Measurements from ENCODE around the gene C20orf144.

C20orf144 gene

DNA sequence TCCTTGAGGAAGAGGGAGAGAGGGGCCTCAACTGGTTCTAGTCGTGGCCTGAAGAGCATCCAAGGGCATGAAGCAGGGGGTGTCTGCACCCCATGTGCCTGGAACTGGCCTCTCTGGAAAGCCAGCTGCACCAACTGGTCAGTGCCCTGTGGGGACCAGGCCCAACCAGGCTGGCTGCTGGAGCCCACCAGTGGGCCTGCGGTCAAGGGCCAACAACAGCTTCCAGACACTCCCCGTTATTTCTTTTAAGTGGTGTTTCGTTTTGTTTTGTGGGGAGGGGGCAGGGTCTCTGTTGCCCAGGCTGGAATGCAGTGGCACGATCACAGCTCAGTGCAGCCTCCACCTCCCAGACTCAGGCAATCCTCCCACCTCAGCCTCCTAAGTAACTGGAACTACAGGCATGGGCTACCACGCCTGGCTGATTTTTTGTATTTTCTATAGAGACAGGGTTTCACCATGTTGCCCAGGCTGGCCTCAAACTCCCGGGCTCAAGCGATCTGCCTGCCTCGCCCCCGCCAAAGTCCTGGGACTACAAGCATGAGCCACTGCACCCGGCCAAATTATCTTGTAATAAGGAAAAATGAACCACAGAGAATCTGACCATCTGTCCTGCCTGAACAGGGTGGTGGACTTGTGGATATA lies 11.9 kb upstream of the C20orf144 start:
- DNase-seq: peak; percentile 6

DNA sequence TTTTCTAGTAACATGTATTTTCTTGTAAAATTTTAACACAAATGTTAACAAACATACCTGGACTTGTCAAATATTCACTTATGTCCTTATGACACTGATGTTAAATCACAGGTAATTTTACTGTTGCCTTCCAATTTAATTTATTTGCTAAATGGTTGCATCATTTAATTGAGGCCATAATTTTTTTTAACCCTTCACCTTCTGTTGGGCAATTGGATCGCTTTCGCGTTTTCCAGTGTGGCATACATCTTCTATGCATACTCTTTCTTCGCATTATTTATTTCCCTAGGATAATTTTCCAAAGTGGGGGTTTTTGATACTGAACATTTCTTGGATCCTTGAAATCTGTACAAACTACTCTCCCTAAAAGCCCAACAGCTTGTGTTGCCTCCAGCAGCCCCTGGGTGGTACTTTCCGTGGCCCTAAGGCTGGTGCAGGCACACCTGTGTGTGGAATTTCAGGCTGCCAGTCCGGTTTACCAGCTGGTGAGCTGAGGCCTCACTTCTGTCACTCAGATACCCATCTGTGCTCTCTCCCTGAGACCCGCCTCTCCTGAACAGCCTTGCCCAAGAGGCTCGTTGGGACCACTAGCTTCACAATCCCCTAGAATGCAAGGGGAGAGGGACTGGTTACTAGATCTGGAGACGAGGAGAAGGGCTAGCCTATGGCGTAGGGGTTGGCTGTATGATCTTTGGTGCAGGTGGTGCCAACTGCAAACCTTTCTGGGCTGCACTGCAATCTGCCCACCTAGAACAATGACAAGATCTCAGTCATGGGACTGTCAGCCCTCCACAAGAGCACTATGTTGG lies 11.2 kb upstream of the C20orf144 start:
- DNase-seq: peak; percentile 15

DNA sequence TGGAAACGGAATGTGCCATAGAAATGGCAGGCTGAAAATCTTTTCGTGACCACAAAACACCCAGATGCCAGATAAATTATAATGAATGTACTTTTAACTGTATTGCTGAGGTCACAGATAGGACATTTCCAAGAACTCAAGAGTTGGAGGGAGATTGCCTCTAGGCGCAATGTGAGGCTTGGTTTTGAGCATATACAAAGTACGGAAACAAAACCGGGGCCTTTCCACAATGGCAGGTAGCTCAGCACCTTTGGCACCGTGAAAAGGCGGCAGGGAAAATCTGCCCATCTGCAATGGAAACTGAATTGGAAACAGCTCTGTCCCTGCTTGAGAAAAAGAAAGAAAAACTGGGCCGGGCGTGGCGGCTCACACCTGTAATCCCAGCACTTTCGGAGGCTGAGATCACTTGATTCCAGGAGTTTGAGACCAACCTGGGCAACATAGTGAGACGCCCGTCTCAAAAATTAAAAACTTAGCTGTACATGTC lies 10.5 kb upstream of the C20orf144 start:
- no peak for DNase-seq

DNA sequence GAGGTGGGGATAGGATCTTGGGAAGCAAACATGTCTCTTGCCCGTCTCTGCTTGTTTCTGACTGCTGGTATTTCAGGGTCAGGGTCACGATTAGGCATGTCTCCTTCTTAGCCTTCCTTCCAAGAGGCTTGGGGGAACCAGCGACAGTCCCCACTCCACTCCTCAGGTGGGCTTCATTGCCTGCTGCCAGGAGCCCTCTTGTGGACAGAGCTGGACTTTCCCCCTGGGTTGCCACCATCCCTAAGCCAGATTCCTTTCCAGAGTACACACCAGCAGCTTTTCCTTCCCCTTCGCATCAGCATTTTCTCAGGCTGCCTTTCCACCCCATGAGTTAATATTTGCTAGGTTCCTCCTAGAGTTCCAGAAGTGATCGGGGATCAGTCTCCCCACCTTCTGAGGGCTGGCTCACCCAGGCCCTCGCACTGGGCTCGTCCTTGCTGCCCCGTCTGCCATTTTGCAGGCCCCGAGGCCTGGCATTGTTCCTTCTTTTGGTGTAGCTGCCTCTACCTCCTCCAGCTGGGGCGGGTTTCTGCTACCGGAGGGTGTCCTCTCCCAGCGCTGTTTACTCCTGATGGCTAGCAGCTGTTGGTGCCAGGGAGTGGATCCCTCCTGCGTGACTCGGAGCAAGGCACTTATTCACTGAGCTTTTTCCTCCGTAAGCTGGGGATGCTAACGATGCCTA lies 8.8 kb upstream of the C20orf144 start:
- peak; percentile 85 for DNase-seq

DNA sequence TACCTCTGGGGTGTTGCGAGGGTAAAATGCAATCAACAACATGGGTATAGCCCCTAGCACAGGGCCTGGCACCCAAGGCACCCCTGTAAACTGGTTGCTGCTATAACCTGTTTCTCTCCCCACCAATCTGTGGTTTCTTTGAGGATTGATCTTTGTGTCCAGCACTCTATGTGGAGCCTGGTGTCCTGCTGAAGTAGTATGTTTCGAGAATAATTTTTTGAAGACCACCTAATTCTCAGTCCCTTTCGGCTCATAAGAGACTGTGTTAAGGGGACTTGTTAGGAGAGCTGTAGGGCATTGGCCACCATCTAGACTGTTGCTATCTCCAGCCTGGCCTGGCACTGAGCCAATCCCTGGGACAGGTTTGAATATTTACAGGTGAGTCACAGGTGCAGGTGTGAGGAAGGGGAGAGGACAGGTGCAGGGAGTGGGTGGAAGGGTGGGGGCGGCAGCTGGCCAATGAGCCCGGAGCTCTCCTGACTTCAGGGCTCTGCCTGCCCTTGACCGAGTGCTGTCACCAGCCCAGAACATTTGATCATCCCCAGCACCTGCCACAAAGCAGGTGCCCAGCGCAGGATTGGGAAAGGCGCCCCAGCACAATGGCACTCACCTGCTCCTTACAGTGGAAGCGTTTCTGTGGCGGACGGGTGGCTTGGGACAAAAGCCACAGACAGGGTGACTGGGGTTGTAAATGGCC lies 8.1 kb upstream of the C20orf144 start:
- DNase-seq: peak; percentile 6

DNA sequence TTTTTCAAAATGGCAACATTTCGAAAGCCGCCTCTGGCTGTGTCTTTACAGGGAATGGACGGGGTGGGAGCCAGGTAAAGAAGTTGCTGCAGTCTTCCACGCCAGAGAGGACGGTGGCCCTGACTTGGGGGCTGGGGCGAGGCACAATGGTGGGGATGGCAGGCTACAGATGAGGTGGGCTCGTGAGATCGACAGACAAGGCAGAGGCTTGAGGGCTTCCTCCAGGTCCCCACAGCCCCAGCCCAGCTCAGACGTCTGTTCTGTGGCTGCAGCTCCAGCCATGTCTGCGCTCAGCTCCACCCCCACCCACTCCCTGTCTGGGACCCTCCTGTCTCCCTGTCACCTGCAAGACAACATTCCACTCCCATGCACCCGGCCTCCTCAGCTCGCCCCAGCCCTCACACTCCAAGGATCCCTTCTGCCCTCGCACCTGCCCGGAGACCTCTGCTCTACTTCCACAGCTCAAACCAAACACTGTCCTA lies 7.4 kb upstream of the C20orf144 start:
- peak; percentile 11 for DNase-seq

DNA sequence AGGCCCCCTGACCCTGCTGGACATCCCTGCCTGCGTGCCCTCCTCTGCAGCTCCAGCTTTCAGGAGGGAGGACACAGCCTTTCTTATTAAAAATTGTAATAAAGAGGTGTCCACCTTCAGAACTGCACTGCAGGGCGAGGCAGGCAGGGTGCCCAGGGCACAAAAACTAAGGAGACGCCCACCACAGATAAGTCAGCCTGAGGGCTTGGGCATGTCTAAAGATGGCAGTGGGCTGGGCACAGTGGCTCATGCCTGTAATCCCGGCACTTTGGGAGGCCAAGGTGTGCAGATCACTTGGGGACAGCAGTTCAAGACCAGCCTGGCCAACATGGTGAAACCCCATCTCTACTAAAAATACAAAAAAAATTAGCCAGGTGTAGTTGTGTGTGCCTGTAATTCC lies 7.0 kb upstream of the C20orf144 start:
- peak; percentile 2 for DNase-seq

DNA sequence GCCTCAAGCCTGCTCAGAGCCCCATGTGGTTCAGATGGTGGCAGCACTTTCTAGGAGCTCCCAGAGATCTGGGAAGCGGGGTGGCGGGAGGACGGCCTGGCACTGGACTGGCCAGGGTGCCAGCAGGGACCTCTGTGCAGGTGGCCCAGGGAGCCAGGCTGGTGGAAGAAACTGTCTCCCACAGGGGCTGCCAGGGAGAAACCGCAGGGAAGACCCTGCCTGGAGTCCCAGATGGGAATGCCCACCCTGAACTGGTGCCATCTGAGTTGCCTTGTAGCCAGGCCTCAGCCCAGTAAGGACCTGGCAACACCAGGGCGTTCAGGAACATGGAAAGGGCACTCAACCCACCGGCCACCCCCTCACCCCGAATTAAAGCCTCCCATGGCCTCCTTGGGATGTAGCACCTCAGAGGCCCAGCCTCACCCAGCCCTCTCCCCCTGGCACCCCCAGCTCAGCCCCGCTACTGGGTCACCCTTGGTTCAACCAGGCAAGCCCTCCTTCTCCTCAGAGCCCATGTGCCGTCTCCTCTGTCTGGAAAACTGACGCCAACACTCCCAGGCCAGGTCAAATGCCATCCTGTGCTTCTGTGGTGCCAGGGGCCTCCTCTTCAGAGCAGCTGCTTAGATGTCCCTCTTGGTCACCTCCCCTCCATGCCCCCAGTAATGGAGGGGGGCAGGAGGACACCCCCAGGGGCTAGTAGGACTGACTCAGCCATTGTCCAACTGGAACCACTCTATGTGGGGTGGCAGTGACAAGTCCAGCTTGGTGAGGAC lies 5.9 kb upstream of the C20orf144 start:
- DNase-seq: no peak

DNA sequence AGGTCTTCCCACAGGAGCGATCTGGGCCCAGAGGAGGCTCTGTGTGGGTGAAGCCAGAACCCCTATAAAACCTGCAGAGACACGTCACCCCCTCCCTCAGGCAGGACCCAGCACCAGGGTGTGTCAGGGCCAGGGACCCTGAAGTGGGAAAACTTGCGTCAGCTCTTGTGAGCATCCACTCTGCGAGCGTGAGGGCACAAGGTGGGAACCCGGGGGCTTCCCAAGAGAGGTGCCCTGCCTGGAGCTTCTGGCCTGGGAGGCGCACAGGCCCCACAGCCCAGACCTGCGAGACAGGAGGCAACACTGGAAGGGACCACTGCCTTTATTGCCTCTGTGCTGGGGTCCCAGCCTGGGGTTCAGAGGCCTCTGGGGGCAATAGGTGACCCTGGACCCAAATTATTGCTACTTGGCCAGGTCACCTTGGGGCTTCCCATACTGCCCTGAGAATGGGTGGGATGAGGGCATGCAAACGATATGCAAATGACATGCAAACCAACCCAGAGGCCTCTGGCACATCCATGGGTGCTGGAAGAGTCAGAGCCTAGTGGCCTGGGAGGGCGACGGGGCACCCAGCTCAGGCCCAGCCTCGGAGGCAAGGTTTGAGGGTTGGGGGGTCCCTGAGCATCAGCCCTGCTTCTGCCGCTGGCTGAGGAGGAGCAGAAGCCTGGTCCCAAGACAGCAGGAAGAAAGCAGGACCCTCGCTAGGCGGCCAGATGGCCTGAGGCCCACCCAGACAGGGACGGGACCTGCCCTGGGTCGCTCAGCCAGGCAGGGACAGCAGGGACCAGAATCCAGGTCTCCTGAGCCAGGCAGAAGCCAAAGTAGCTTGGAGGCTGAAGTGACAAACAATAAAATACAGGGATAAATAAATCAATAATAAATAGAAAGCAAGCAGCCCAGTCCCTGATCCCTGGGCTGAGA lies 5.1 kb upstream of the C20orf144 start:
- peak; percentile 7 for DNase-seq

DNA sequence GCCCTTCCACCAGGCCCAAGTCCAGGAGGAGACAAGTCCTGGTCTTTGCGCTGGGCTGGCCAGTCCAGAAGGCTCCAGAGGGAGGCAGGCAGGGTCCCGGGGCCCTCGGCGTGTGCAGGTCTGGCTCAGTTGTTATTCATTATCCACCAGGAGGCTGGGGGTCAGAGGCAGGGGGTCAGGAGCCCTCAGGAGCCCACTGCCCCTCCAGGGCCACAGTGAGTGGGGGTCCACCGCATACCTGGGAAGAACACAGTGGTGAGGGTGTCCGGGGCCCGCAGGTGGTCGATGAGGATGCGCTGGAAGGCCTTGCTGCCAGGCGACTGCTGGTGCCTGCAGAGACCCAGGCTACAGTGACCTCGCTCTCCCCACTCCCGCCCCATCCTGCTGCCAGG lies 4.4 kb upstream of the C20orf144 start:
- no peak for DNase-seq

DNA sequence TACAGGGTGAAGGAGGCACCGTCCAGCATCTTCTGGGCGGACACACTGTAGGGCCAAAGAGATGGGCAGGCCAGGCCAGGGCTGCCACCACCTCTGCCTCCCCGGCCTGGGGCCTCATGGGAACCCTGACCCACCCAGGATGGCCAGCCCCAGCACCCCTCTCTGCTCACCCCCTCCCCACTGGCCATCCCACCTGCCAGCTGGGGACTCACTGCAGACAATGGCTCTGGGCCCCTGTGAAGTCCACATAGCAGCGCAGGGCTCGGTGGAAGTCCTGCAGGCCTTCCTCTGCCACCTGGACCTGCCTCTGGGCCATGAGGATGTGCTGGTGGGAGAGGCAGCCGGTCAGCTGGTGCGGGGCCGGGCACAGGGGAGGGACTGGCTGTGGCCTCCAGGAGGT lies 3.6 kb upstream of the C20orf144 start:
- no peak for DNase-seq

DNA sequence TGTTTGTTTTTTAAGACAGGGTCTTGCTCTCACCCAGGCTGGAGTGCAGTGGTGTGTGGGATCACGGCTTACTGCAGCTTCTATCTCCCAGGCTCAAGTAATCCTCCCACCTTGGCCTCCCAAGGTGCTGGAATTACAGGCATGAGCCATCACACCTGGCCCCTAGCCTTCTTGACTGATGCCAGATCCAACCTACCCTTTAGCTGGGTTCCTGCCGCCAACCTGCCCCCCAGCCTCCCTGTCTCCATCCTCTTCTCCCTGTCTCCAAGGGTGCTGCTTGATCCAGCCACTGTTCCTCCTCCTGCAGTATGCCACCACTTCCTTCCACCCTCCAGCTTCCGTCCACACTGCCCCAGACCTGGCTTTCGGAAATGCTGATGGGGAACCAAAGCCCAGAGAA lies 3.2 kb upstream of the C20orf144 start:
- no peak for DNase-seq

DNA sequence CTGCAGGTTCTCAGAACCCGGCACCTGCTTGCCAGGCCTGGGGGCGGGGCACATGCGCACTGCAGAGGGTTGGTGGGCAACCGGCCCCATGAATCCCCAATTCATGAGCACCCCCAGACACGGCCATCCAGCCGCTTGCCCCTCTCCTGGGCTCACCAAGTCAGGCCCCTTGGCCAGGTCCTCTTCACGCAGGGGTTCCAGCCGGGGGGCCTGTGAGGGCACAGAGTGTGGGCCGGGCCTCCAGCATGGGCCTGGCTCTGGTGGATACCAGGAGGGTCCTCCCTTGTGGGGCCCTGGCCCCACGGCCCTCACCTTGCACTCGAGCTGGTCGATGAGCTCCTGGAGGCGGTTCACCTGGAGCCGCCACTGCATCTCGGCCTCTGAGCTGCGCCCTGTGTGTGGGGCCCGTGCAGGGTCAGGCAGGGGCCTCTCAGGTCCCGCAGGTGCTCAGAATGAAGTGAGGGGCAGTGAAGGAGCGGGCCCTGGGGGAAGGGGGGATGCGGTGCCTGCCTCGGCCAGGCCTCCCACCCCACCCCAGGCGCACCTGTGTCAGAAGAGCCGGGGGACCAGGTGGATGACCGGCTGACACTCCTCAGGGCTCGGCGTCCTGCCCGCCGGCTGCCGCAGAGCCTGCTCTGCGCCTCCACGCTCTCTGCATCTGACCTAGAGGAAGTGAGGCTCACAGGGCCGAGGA lies 2.6 kb upstream of the C20orf144 start:
- no peak for DNase-seq

DNA sequence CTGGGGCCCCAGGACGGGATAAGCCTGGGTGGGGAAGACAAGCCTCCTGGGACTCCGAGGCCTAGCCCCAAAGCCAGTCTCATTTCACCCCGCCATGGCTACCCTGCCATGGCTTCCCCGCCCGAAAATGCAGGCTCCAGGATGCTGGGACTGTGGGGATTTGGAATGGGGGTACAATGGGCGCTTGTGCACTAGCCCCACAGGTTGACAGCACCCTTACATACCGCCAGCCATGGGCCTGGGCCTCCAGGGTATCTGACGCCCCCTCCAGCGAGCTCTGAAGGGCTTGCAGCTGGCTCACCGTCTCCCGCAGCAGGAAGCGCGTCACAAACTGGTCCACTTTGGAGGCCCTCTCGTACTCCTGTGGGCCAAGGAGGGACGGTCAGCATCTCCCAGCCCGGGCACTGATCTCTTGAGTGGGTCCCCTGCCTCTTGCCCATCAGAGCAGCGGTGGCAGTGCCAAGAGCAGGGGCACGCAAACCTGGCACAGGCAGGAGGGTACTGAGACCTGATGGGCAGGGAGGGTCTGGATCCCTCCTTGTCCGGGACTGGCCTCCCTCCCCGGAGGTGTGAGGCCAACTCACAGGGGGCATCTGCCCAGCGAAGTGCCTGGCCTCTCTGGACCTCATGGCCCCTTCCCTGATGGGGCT lies 2.0 kb upstream of the C20orf144 start:
- DNase-seq: no peak

DNA sequence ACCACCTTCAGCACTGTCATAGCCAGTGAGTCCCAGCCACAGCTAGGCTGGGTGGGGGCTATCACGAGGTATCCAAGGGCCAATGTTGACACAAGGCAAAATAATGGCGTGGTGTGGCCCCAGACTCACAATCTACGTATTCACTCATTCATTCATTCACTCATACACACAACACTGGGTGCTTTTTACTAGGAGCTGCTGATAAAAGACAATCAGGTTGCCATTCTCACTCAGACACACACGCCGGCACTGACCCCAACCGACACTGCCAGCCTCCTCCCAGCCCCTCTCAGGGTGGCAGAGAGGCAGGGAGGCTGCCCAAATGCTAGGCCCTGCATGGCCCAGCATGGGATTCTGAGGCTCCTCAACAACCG lies 1.5 kb upstream of the C20orf144 start:
- no peak for DNase-seq

DNA sequence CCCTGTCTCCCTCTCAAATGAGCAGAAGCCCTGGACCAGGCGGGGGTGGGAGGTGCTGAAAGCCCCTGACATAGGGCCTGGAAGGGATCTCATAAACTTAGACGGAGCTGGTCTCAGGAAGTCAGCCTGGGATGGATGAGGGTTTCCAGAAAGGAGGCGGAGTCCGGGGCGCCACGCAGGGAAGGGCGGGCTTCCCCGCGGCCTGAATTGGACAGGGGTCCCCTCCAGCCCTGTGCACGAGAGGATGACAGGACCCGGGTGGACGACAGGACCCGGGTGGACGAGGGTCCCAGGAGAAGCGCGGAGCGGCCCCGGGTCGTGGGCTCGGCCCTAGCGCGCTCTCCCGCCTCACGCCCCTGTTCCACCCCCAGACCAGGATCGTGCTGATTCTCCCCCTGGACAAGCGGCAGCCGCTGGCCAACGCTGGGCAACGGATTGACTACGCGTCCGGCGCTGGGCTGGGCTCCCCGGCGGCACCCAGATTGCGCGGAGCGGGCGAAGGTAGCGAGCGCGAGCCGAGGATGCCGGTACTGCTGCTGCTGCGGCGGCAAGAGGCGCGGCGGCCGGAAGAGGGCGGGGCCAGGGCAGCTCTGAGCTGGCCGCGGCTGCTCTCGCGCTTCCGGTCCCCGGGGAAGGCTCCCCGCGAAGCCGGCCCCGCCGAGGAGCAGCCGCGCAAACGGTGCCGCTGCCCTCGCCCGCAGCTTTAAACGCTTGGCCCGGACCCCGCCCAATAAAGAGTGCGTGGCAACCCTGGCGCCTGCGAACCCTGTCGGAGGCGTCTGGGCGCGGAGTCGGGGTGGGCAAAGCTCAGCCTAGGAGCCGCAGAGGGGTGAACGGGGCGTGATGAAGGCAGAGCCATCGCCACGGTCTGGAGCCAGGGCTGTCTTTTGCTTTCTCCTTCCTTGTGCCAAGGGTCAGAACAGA lies 1.3 kb downstream of the C20orf144 start:
- DNase-seq: peak; percentile 92

DNA sequence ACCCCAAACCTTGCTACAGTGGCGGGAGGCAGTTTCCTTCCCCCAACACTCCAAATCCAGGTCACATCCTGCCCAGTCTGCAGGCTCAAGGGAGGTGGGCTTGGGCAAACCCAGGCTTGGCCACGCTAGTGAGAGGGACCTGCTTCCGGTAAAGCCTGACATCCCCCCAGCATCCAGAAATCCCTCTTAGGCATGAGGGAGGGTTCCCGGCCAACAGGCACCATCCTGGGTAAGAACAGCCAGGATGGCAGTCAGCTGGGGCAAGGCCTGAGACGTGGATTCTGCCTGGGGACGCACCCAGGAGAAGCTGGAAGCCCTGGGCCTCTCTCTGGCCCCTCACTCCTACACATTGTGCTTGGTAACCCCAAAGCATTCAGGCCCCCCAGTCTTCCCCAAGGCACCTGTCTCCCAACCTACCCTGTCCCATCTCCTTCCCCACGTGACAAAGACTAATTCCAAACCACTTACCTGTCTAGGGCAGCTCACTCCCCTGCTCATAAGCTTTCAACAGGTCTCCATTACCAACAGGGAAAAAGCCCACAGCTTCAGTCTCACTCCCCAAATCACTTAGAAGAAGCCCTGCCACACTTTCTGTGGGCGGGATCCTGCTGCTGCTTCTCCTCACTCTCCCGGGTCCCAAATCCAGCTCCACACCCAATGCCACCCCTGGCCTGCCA lies 2.1 kb downstream of the C20orf144 start:
- no peak for DNase-seq

DNA sequence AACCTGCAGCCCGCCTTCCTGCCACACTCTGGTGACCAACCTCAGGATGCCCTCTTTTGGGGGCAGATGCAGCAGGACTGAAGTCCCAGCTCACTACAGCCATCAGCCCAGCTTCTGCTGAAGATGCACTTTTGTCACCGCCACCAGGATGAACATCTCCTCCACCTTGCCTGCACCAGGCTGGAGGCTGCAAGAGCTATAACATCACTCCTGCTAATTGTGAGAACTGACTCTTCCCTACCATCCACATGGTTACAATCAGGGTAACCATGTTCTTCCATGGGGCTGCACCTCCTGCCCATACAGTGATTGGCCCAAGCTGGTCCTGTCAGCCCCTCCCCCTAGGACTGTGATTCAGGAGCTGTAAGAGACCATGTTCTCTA lies 2.6 kb downstream of the C20orf144 start:
- DNase-seq: no peak

All from retina (tissue), 1 donor.